ENCODE results near the gene FYN.

Gene FYN

GRCh38 chr6:111885373-111886027 lies 12.2 kb upstream of the FYN start:
- no peak for DNase-seq
- in situ Hi-C loops (cut with MboI; ENCODE audit: low pct_unique_long_range_greater_than_20kb, low sequenced_read_pairs), result no loop called here

- DNase-seq, result no peak
- in situ Hi-C loops (cut with MboI; ENCODE audit: low pct_unique_long_range_greater_than_20kb, low sequenced_read_pairs), result no loop called here
Measured at GRCh38 chr6:111884068-111884467, 10.8 kb upstream of the FYN start.

GRCh38 chr6:111880181-111880888 lies 7.1 kb upstream of the FYN start:
- in situ Hi-C loops (cut with MboI; ENCODE audit: low pct_unique_long_range_greater_than_20kb, low sequenced_read_pairs), result no loop called here
- no peak for DNase-seq

- in situ Hi-C loops (cut with MboI; ENCODE audit: low pct_unique_long_range_greater_than_20kb, low sequenced_read_pairs), result no loop called here
- DNase-seq, result no peak
Measured at GRCh38 chr6:111875741-111876140, 2.5 kb upstream of the FYN start.

- peak; percentile 12 for DNase-seq
- in situ Hi-C loops (cut with MboI; ENCODE audit: low pct_unique_long_range_greater_than_20kb, low sequenced_read_pairs), result no loop called here
Measured at GRCh38 chr6:111874025-111874415, 768 bp upstream of the FYN start.

GRCh38 chr6:111872401-111873177 lies 663 bp downstream of the FYN start:
- DNase-seq, result peak; percentile 7
- in situ Hi-C loops (cut with MboI; ENCODE audit: low pct_unique_long_range_greater_than_20kb, low sequenced_read_pairs), result no loop called here

- in situ Hi-C loops (cut with MboI; ENCODE audit: low pct_unique_long_range_greater_than_20kb, low sequenced_read_pairs), result no loop called here
Measured at GRCh38 chr6:111871725-111872400, 1.4 kb downstream of the FYN start.

GRCh38 chr6:111871207-111871606 lies 2.0 kb downstream of the FYN start:
- DNase-seq, result peak; percentile 18
- in situ Hi-C loops (cut with MboI; ENCODE audit: low pct_unique_long_range_greater_than_20kb, low sequenced_read_pairs), result no loop called here

More at GRCh38 chr6:111871725-111872400, 1.4 kb downstream of the FYN start:
- DNase-seq, result peak; percentile 15

- in situ Hi-C loops (cut with MboI; ENCODE audit: low pct_unique_long_range_greater_than_20kb, low sequenced_read_pairs), result no loop called here
- DNase-seq, result no peak
Measured at GRCh38 chr6:111870742-111871064, 2.5 kb downstream of the FYN start.

GRCh38 chr6:111870051-111870741 lies 3.1 kb downstream of the FYN start:
- DNase-seq, result peak; percentile 9
- in situ Hi-C loops (cut with MboI; ENCODE audit: low pct_unique_long_range_greater_than_20kb, low sequenced_read_pairs), result no loop called here

- in situ Hi-C loops (cut with MboI; ENCODE audit: low pct_unique_long_range_greater_than_20kb, low sequenced_read_pairs), result no loop called here
- no peak for DNase-seq
Measured at GRCh38 chr6:111866857-111867256, 6.4 kb downstream of the FYN start.

- in situ Hi-C loops (cut with MboI; ENCODE audit: low pct_unique_long_range_greater_than_20kb, low sequenced_read_pairs), result no loop called here
Measured at GRCh38 chr6:111865909-111866546, 7.2 kb downstream of the FYN start.

GRCh38 chr6:111865049-111865585 lies 8.1 kb downstream of the FYN start:
- DNase-seq, result no peak
- in situ Hi-C loops (cut with MboI; ENCODE audit: low pct_unique_long_range_greater_than_20kb, low sequenced_read_pairs), result no loop called here

More at GRCh38 chr6:111865909-111866546, 7.2 kb downstream of the FYN start:
- no peak for DNase-seq

- DNase-seq, result no peak
- in situ Hi-C loops (cut with MboI; ENCODE audit: low pct_unique_long_range_greater_than_20kb, low sequenced_read_pairs), result no loop called here
Measured at GRCh38 chr6:111864138-111865048, 8.9 kb downstream of the FYN start.

- in situ Hi-C loops (cut with MboI; ENCODE audit: low pct_unique_long_range_greater_than_20kb, low sequenced_read_pairs), result no loop called here
- DNase-seq, result no peak
Measured at GRCh38 chr6:111862741-111863140, 10.5 kb downstream of the FYN start.

- in situ Hi-C loops (cut with MboI; ENCODE audit: low pct_unique_long_range_greater_than_20kb, low sequenced_read_pairs), result no loop called here
- no peak for DNase-seq
Measured at GRCh38 chr6:111862314-111862713, 10.9 kb downstream of the FYN start.

- DNase-seq, result no peak
- in situ Hi-C loops (cut with MboI; ENCODE audit: low pct_unique_long_range_greater_than_20kb, low sequenced_read_pairs), result no loop called here
Measured at GRCh38 chr6:111861431-111861885, 11.8 kb downstream of the FYN start.
